Lung (tissue), 12 donors: Measurements from ENCODE around the gene EFCAB12. TPM values are rescaled to one million over a fixed set of nuclear protein-coding genes. Genes with fewer than 3 reads are reported as not detected.
A peak's percentile ranks its signal among the peaks of the same experiment; 100 is the strongest.

Experiments used
- ATAC-seq: fragments of 200-7000 bp; cut with Tn5 transposase; one replicate; pipeline ENCODE4 v1.9.1; 2020; ENCODE audit warnings: moderate number of reproducible peaks; ENCODE audit not compliant: insufficient read depth, low FRiP score
- DNase-seq, 3 donors: peaks; one replicate each; pipeline ENCODE4 v3.0.0-alpha.2; 2013 to 2017
- H3K27ac ChIP-seq, 2 donors: one replicate each; pipeline ENCODE4 v1.5.1; 2013; ENCODE audit warnings: mild to moderate bottlenecking in 2 of 2, moderate library complexity in 2 of 2, control low read depth in 1 of 2, inconsistent platforms in 1 of 2, low read depth in 1 of 2, low read length in 1 of 2
- H3K27me3 ChIP-seq, 3 donors: one replicate each; pipeline ENCODE4 v1.5.1; 2013; ENCODE audit warnings: low read length in 2 of 3; ENCODE audit not compliant: control insufficient read depth in 3 of 3, insufficient read depth in 3 of 3
- H3K36me3 ChIP-seq, 4 donors: one replicate each; pipeline ENCODE4 v1.5.1; 2013; ENCODE audit warnings: low read length in 4 of 4, mild to moderate bottlenecking in 1 of 4, moderate library complexity in 1 of 4; ENCODE audit not compliant: control insufficient read depth in 4 of 4, insufficient read depth in 4 of 4
- H3K4me1 ChIP-seq, 5 donors: one replicate each; pipeline ENCODE4 v1.5.1; 2013; ENCODE audit warnings: low read length in 5 of 5, mild to moderate bottlenecking in 2 of 5, moderate library complexity in 1 of 5; ENCODE audit not compliant: control insufficient read depth in 5 of 5, insufficient read depth in 5 of 5
- H3K4me3 ChIP-seq: one replicate; pipeline ENCODE4 v1.5.1; 2013; ENCODE audit warnings: mild to moderate bottlenecking, control low read depth, moderate library complexity
- H3K9ac ChIP-seq, 2 donors: one replicate each; pipeline ENCODE4 v1.5.1; 2013; ENCODE audit warnings: low read length in 2 of 2, control low read depth in 1 of 2; ENCODE audit not compliant: insufficient read depth in 1 of 2
- H3K9me3 ChIP-seq, 4 donors: one replicate each; pipeline ENCODE4 v1.5.1; 2013; ENCODE audit warnings: low read length in 3 of 4, mild to moderate bottlenecking in 1 of 4, moderate library complexity in 1 of 4; ENCODE audit not compliant: control insufficient read depth in 4 of 4, insufficient read depth in 3 of 4
- WGBS, 2 donors: extraction: QIAGEN DNeasy Blood & Tissue Kit; methylation state at CpG; one replicate each; pipeline ENCODE4 v1.1.7; 2013; 5-methylcytosine and 5-hydroxymethylcytosine counted together
- polyA plus RNA-seq, 2 donors: library from polyadenylated mRNA; stranded (reverse); fragments of 200-250 nt; gene quantifications; one replicate each; pipeline ENCODE4 v1.2.1, GENCODE V29; 2013
- total RNA-seq, 2 donors: library from RNA; depleted of rRNA in 1 of 2; stranded (reverse); fragments of >200 nt in 1 of 2; gene quantifications; one replicate each; pipeline ENCODE4 v1.2.1, GENCODE V29; 2014 to 2021
- TF ChIP-seq, protein P1 (sequence below): IDR thresholded peaks from 2 replicates; pipeline ENCODE4 v1.5.1; 2012; ENCODE audit warnings: mild to moderate bottlenecking; ENCODE audit errors: control extremely low read depth, extremely low read depth
- donor health status: control.
- donor health status: control.
- donor health status: Bipolar disorder and iron deficiency.
- donor health status: healthy.
- donor health status: DM: yes; HTN: yes; CAD: no.

The EFCAB12 gene
- total and polyA plus RNA-seq, 4 donors = 2.6 to 8.8 (median 3.3) TPM

DNA sequence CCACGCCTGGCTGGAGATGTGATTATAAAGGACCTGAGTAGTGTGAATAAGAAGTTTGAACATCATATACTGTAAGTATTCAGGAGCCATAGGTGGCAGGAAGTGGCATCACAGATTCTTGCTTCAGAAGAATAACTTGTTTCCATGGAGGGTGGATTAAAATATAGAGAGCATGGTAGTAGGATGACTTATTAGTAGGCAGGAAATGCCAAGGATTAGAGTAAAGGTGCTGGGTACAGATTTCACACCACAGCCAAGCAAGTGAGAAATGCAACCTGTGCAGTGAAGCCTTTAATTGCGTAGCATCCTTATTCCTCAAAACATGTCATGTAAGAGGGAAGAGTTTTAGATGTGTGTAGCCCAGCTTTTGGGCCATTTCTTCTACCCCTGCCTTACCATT is 42.4 kb upstream of the EFCAB12 start:
- Histone ChIP-seq H3K36me3 (peaks cover 0 to 24% (median 15%) of the 10 kb centered on the region in 4 donors), H3K4me3 (no peak overlapping the region), H3K9me3 (no peaks in the 10 kb centered on the region), H3K27ac (no peak overlapping the region), H3K4me1 (peaks cover 0 to 6% (median 0%) of the 10 kb centered on the region in 5 donors), H3K27me3 (no peaks in the 10 kb centered on the region), H3K9ac (no peak overlapping the region)
- ATAC-seq (no peak), DNase-seq (no peak)
- WGBS, 2 donors = 94 to 97% methylated on average over 2 of the region's 2 CpGs
- TF ChIP-seq, protein P1, sequence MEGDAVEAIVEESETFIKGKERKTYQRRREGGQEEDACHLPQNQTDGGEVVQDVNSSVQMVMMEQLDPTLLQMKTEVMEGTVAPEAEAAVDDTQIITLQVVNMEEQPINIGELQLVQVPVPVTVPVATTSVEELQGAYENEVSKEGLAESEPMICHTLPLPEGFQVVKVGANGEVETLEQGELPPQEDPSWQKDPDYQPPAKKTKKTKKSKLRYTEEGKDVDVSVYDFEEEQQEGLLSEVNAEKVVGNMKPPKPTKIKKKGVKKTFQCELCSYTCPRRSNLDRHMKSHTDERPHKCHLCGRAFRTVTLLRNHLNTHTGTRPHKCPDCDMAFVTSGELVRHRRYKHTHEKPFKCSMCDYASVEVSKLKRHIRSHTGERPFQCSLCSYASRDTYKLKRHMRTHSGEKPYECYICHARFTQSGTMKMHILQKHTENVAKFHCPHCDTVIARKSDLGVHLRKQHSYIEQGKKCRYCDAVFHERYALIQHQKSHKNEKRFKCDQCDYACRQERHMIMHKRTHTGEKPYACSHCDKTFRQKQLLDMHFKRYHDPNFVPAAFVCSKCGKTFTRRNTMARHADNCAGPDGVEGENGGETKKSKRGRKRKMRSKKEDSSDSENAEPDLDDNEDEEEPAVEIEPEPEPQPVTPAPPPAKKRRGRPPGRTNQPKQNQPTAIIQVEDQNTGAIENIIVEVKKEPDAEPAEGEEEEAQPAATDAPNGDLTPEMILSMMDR = no peak

DNA sequence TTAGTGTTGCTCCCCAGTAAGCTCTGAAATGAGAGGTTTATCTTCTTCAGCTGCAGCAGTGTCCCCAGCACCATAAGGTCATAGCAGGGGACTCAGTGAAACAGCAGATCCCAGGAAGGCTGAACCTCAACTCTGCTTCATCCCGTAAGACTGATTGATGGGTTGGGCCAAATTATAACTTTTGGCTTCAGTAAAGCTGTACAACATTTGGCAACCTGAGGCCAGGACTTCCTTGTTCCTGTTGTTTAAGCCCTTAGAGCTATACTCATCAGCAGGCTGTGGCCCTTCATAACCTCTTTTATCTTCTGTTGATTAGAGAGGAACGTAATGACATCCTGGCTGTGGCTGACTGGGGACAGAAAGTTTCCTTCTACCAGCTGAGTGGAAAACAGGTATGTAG is 40.6 kb upstream of the EFCAB12 start:
- Histone ChIP-seq H3K36me3 (peaks cover 4 to 29% (median 12%) of the 10 kb centered on the region in 4 donors), H3K9me3 (no peaks in the 10 kb centered on the region), H3K27me3 (no peaks in the 10 kb centered on the region), H3K27ac (peak overlapping the region in 1 of 2 donors; percentile 93), H3K9ac (no peak overlapping the region), H3K4me1 (peaks cover 0 to 6% (median 0%) of the 10 kb centered on the region in 5 donors), H3K4me3 (no peak overlapping the region)
- DNase-seq = no peak
- TF ChIP-seq, protein P1 = no peak
- no peak for ATAC-seq
- 64 to 72% methylated on average over 2 of the region's 2 CpGs for WGBS, 2 donors

DNA sequence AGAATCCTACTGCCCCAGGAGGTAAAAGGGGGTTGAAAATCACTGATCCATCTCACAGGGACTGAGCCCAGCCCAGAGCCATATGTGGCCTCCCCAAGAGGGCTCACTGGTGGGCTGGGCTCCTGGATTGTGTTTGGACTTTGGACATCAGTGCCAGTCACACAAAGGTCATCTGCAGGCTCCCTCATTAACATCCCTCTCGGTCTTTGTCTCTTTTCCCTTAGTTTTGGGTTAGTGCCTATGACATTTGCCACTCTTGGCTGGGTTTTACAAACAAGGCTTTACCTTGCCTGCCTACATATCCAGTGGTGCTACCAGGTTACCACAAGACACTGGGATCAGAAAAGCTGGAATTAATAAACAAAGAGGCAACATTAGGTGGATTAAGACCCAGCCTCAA is 39.5 kb upstream of the EFCAB12 start:
- TF ChIP-seq, protein P1 = no peak
- Histone ChIP-seq H3K36me3 (peaks cover 4 to 39% (median 17%) of the 10 kb centered on the region in 4 donors), H3K4me1 (peaks cover 0 to 6% (median 0%) of the 10 kb centered on the region in 5 donors), H3K9ac (no peak overlapping the region), H3K27ac (no peak overlapping the region), H3K27me3 (no peaks in the 10 kb centered on the region), H3K4me3 (no peak overlapping the region), H3K9me3 (no peaks in the 10 kb centered on the region)
- WGBS, 2 donors = 80 to 100% methylated on average over 1 of the region's 1 CpG
- no peak for ATAC-seq
- DNase-seq = no peak

DNA sequence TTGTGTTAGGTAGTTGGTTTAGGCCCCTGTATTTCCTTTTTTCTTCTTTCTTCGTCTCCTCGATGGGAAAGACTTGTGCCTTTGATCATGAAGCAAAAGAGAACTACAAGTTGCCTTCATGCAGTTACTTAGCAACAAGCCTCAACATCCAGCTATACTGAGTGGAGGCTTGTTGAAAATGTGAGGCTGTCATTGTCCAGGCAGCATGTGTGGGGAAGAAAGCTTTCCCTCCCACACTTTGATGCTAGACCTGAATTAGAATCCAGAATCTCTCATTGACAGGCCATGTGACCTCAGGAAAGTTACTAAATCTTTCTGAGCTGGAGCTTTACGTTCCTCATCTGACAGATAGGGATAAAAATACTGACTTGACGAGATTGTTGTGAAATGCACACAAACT is 35.3 kb upstream of the EFCAB12 start:
- H3K27ac ChIP-seq = peak overlapping the region in 1 of 2 donors; percentile 23
- DNase-seq (no peak), ATAC-seq (no peak)
- H3K27me3 ChIP-seq = no peaks in the 10 kb centered on the region
- WGBS, 2 donors = 68 to 79% methylated on average over 4 of the region's 4 CpGs
- no peak overlapping the region for H3K9ac ChIP-seq
- no peak overlapping the region for H3K4me3 ChIP-seq
- H3K36me3 ChIP-seq = peaks cover 4 to 48% (median 18%) of the 10 kb centered on the region in 4 donors
- no peaks in the 10 kb centered on the region for H3K9me3 ChIP-seq
- H3K4me1 ChIP-seq = no peaks in the 10 kb centered on the region
- TF ChIP-seq, protein P1 = no peak
